Measurements from ENCODE around the gene SNIP1. TPM values are rescaled to one million over a fixed set of nuclear protein-coding genes. Genes with fewer than 3 reads are reported as not detected.
"Not testable (repeated sequence)": the region's sequence is repeated elsewhere in the genome, so short reads cannot be mapped to it uniquely, and the experiment has no call there.

The SNIP1 gene
- polyA plus RNA-seq, 1 donor from 2014 or later, result 9.5 TPM

- peaks cover 4% of the 10 kb centered on the region for H3K79me2 ChIP-seq (replicated peaks; ENCODE audit: insufficient read depth, low read length)
- H3K9me2 ChIP-seq (ENCODE audit: insufficient read depth, low read length), result no peaks in the 10 kb centered on the region
- no peak overlapping the region for H3K4me2 ChIP-seq (ENCODE audit: low read length)
- H4K20me1 ChIP-seq (ENCODE audit: insufficient read depth), result no peaks in the 10 kb centered on the region
- no peaks in the 10 kb centered on the region for H3K9me3 ChIP-seq (ENCODE audit: low read length)
- H3K9ac ChIP-seq (ENCODE audit: low read length), result no peak overlapping the region
- TF ChIP-seq POLR2AphosphoS5 (IDR thresholded peaks at IDR 0.05) (no peak), RAD21 (conservative IDR thresholded peaks at IDR 0.05) (no peak), MXI1 (conservative IDR thresholded peaks at IDR 0.05; ENCODE audit: poor library complexity, severe bottlenecking) (no peak), REST (IDR thresholded peaks at IDR 0.05; ENCODE audit: borderline replicate concordance) (no peak), SMC3 (conservative IDR thresholded peaks at IDR 0.05; ENCODE audit: poor library complexity) (no peak)
- H3F3A ChIP-seq (ENCODE audit: insufficient read depth, low read length, poor library complexity, severe bottlenecking), result no peaks in the 10 kb centered on the region
- H2AFZ ChIP-seq (ENCODE audit: low read depth, low read length), result no peak overlapping the region
- H3K27ac ChIP-seq (ENCODE audit: low read length), result no peak overlapping the region
- H3K27me3 ChIP-seq (ENCODE audit: insufficient read depth, low read depth, low read length), result no peaks in the 10 kb centered on the region
- H3K36me3 ChIP-seq (ENCODE audit: insufficient read depth, low read length), result no peaks in the 10 kb centered on the region
- no peak overlapping the region for H3K4me3 ChIP-seq (ENCODE audit: low read length)
Measured at GRCh38 chr1:37540036-37540785, 13.9 kb downstream of the SNIP1 start.

GRCh38 chr1:37539154-37539553 lies 14.9 kb downstream of the SNIP1 start:
- not testable (repeated sequence) for H3K27me3 ChIP-seq (ENCODE audit: insufficient read depth, low read depth, low read length); H3K79me2 ChIP-seq (replicated peaks; ENCODE audit: insufficient read depth, low read length); H3K27ac ChIP-seq (ENCODE audit: low read length); H3K9me3 ChIP-seq (ENCODE audit: low read length); H3F3A ChIP-seq (ENCODE audit: insufficient read depth, low read length, poor library complexity, severe bottlenecking); H2AFZ ChIP-seq (ENCODE audit: low read depth, low read length); H3K4me3 ChIP-seq (ENCODE audit: low read length); H3K9me2 ChIP-seq (ENCODE audit: insufficient read depth, low read length); H3K36me3 ChIP-seq (ENCODE audit: insufficient read depth, low read length); H4K20me1 ChIP-seq (ENCODE audit: insufficient read depth); H3K4me2 ChIP-seq (ENCODE audit: low read length); H3K9ac ChIP-seq (ENCODE audit: low read length)

- H3K27me3 ChIP-seq (ENCODE audit: insufficient read depth, low read depth, low read length), result no peaks in the 10 kb centered on the region
- H3K4me3 ChIP-seq (ENCODE audit: low read length), result no peak overlapping the region
- no peaks in the 10 kb centered on the region for H3K36me3 ChIP-seq (ENCODE audit: insufficient read depth, low read length)
- H3F3A ChIP-seq (ENCODE audit: insufficient read depth, low read length, poor library complexity, severe bottlenecking), result no peaks in the 10 kb centered on the region
- H3K4me2 ChIP-seq (ENCODE audit: low read length), result no peak overlapping the region
- H4K20me1 ChIP-seq (ENCODE audit: insufficient read depth), result no peaks in the 10 kb centered on the region
- H3K9ac ChIP-seq (ENCODE audit: low read length), result no peak overlapping the region
- no peaks in the 10 kb centered on the region for H3K9me2 ChIP-seq (ENCODE audit: insufficient read depth, low read length)
- TF ChIP-seq EP300 (conservative IDR thresholded peaks at IDR 0.05; ENCODE audit: poor library complexity, severe bottlenecking) (no peak), CTCF (IDR thresholded peaks at IDR 0.05; ENCODE audit: poor library complexity, severe bottlenecking) (no peak), TAF1 (IDR thresholded peaks at IDR 0.05; ENCODE audit: low read depth) (no peak), EZH2 (IDR thresholded peaks at IDR 0.05; ENCODE audit: borderline replicate concordance, insufficient read depth, low read length, poor library complexity, severe bottlenecking) (no peak), POLR2AphosphoS5 (IDR thresholded peaks at IDR 0.05) (no peak), MXI1 (conservative IDR thresholded peaks at IDR 0.05; ENCODE audit: poor library complexity, severe bottlenecking) (no peak), REST (IDR thresholded peaks at IDR 0.05; ENCODE audit: borderline replicate concordance) (no peak), SMC3 (conservative IDR thresholded peaks at IDR 0.05; ENCODE audit: poor library complexity) (no peak), RAD21 (conservative IDR thresholded peaks at IDR 0.05) (no peak)
- no peak overlapping the region for H3K27ac ChIP-seq (ENCODE audit: low read length)
- no peak overlapping the region for H2AFZ ChIP-seq (ENCODE audit: low read depth, low read length)
- H3K79me2 ChIP-seq (replicated peaks; ENCODE audit: insufficient read depth, low read length), result peaks cover 4% of the 10 kb centered on the region
- H3K9me3 ChIP-seq (ENCODE audit: low read length), result no peaks in the 10 kb centered on the region
Measured at GRCh38 chr1:37537378-37537777, 16.7 kb downstream of the SNIP1 start.

Measured in neural cell (in vitro differentiated cells).